HG03175 (cell line): ENCODE results near the gene CLEC4G.
A peak's percentile ranks its signal among the peaks of the same experiment; 100 is the strongest.
"Not testable (repeated sequence)": the region's sequence is repeated elsewhere in the genome, so short reads cannot be mapped to it uniquely, and the experiment has no call there.

Experiments used
- ATAC-seq: cut with Tn5 transposase; IDR thresholded peaks from one replicate; pipeline ENCODE4 v1.9.1; 2021; ENCODE audit warnings: mild to moderate bottlenecking, moderate library complexity; ENCODE audit not compliant: unreplicated experiment

CLEC4G gene

DNA sequence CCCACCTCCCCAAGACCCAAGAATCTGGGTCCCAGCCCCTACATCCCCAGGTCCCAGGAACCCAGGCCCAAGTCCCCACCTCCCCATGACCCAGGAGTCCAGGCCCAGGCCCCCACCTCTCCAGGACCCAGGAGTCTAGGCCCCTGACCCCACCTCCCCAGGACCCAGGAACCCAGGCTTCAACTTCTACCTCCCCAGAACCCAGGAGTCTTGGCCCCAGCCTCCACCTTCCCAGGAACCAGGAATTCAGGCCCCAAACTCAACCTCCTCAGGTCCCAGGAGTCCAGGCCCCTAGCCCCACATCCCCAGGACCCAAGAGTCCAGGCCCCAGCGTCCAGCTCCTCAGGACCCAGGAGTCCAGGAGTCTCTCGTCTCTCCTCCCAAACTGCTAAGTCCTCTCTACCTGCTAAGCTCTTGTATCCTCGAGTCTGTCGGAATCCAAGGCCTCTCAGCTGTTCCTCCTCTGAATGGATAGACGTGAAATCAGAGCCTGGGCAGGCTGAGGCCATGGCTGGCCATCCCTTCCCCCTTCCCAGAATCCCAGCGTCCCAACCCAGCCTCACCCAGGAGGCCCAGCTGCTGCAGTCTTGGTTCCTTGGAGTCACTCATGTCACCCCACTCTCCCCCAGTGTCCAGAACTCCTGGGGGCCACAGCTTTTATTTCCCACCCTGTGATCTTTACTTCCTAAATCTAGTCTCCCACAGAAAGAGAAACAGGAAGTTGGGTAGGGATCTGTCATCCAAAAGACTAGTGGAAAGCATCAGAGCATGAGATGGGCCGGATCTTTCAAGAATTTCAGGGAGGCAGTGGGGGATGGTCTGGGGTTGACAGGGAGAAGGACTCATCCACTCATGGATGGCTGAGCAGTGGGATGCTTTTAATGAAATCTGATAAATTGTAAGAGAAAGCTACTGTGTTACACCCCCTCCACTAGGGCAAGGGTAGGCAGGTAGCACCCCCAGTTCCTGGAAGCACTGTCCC is 15.3 kb upstream of the CLEC4G start, which contains the start of gene CD209:
Gene CD209, minus strand, starts transcription at position 632 of the 982 bp plus-strand sequence. Its CDS starts 23 bp downstream, at position 609.
- no peak for ATAC-seq

DNA sequence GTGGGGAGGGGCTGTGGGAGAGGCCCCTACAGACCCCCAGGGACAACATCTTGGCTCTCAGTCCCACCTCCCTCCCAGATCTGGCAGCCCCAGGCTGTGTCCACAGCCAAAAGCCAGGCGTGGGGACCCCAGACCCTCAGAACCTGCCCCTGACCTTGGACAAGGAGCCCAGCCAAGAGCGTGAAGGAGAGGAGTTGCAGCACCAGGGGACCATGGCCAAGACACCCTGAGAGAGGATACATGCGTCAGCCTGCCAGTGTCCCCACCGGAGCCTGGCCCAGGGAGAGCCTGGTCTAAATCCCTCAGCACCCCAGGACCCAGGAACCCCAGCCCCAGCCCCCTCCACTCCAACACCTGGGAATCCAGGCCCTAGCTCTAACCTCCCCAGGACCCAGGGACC is 14.4 kb upstream of the CLEC4G start:
- not testable (repeated sequence) for ATAC-seq

DNA sequence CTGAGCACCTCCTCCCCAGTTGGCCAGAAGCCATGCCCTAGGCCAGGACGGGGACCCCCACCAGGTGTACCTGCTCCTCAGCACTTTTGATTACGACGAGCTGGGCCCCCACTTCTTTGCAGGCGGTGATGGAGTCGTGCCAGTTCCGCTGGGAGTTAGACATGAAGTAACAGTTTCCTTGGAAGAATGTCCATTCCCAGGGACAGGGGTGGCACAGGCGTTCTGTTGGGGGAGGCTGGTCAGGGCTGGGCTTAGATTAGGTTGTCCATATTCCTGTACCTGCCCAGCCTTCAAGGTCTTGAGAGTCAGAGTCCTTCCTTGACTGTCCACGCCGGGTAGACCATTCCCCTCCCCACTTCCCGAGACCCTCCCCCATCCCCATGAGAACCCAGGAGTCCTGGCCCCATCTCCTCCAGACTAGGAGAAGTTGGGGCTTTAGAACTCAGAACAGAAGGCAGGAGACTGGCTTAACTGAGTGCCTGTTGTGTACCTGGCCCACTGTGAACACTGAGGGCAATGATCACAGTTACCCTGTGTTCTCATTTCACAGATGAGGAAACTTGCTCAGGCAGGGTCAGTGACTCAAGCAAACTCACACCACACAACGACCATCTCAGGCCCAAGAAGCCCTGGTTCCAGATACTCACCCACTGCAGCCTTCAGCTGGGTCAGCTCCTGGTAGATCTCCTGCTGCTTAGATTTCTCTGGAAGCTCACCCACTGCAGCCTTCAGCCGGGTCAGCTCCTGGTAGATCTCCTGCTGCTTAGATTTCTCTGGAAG is 13.2 kb upstream of the CLEC4G start:
- no peak for ATAC-seq

DNA sequence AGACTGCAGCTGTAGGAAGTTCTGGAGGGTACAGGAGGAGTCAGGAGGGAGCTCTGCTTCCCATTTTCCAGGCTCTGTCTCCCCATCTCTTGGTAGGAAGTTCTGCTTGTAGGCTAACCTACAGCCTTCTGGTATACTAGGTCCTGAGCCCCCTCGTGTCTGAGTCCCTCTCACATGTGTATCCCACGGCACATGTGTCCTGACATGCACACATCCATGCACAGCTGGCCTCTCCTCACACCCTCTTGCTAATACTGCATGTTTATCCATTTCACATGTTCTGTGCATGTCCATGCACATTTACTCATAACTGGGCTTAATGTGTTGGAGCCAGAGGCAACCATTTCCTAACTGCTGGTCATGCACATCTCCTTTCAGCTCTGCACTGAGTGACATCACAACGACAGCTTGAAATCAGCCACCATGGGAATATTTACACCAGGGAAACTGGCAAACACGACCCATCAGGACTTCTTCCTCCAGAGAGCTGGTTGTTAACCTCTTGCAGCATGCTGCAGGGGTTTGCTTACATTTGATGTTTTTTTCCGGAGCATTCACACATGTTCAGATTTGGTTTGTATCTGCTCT is 12.4 kb upstream of the CLEC4G start:
- no peak for ATAC-seq

DNA sequence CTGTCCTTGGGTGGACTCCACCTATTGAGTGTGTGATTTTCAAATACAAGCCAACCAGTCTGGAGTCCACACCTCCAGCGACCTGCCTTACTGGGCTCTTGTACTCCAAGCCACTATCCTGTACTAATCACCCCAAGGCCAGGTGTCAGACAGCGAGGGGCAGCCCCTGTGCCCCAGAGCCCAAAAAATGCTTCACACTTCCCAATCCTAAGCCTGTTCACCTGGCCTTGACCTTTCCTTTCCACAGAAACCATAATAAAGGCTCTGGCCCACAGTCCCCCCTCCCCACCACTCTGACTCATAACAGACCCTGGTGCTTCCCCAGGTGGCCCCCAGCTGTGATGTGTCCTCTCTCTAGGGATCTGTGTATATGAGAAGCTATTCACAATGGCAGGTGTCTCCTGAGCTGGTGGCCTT is 11.5 kb upstream of the CLEC4G start:
- peak; percentile 57 for ATAC-seq

DNA sequence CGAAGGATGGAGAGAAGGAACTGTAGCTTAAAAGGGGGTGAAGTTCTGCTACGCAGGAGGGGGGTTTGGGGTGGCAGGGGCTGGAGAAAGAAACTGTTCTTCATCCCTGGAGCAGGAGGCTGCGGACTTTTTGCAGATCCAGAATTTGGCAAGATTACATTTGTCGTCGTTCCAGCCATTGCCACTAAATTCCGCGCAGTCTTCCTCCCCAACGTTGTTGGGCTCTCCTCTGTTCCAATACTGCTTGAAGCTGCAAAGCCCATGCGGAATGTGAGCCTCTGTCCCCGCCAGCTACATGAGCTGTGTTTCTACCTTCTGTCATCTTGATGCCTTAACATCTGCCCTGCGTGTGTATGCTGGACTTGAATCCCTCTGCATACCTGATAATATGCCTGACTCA is 11.1 kb upstream of the CLEC4G start:
- no peak for ATAC-seq

DNA sequence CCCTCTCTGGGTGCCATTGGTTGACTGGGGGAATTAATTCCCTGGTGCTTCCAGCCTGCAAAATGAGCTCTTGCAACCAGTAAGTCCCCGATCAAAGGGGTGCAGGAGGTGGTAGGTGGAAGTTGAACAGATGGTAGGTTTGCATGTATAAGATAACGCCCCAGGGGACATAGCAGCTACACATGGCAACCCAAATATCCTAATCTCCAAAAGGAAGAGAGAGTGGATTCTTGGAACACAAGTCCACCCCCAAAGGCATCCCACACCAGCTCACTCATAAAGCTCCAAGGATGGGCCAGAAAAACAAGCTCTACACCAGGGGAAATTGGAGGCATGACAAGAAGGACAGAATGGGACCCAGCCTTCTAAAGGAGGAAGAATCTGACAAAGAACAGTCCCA is 10.7 kb upstream of the CLEC4G start:
- no peak for ATAC-seq

DNA sequence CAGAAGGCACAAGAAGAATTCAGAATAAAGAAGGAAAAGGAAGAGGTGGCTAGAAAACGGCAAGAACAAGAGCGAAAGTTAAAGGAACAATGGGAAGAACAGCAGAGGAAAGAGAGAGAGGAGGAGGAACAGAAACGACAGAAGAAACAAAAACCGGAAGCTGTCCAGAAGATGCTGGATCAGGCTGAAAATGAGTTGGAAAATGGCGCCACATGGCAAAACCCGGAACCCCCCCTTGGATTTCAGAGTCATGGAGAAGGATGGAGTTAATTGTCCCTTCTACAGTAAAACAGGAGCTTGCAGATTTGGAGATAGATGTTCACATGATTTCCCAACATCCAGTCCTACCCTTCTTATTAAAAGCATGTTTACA is 8.8 kb upstream of the CLEC4G start:
- no peak for ATAC-seq

DNA sequence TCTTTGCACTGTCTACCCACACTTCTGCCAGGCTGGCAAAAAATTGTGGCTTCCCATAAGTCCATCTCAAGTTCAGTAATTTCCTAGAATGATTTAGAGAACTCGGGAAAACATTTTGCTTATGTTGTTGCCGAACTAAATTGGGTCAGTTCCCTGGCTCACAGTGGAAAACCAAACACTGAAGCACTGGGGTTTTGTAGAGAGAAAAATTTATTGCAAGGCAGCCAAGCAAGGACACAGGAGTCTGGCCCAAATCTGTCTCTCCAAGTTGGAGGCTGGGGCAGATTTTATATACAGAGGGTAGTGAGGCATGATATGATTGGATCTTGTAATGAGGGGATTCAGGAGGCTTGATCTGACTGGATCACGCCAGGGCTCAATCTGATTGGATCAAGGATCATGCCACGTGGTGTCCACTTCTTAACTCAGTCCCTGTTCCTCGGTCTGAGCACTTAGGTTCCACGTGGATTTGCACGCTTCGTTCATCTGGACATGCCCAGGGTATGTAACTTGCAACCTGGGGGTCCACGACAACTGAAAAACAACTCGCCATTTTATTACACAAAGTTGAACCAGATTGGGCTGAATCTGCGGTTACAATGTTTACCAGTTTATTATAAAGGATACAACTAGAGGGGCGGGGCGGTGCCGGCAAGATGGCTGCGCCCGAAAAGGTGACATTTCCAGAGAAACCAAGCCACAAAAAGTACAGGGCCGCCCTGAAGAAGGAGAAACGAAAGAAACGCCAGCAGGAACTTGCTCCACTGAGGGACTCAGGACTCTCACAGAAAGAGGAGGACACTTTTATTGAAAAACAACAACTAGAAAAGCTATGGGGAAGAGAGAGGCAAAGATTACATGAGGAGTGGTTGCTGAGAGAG is 8.1 kb upstream of the CLEC4G start:
- ATAC-seq, result no peak

DNA sequence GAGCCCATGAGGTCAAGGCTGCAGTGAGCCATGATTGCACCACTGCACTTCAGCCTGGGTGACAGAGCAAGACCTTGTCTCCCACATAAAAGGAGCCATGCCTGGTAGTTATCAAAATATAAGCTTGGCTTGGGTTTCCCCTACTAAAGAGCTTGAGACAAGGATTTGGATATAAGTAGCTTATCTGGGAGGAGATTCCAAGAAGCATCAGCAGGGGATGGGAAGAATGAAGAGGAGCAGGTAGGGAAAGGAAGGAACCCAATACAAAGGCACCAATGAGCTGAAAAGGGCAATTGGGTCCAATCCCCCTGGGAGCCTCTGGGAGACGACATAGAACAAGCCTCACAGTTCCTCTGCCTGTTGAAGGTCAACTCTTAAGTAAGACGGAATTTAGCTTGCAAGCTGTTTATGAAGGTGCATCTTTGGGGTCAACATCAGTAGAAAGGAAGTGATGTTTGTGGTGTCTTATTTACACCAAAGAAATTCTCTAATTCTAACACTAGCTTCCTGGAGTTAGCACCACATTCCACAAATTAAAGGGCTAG is 7.4 kb upstream of the CLEC4G start:
- no peak for ATAC-seq

DNA sequence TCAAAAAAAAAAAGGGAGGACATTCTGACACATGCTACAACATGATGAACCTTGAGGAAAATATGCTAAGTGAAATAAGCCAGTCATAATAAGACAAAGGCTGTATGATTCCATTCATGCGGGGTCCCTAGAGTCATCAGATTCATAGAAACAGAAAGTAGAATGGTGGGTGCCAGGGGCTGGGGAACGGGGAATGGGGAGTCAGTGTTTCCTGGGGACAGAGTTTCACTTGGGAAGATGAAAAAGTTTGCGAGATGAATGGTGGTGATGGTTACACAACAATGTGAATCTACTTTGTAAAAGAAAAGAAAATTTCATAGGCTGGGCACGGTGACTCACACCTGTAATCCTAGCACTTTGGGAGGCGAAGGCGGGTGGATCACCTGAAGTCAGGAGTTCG is 6.1 kb upstream of the CLEC4G start:
- ATAC-seq, result no peak

DNA sequence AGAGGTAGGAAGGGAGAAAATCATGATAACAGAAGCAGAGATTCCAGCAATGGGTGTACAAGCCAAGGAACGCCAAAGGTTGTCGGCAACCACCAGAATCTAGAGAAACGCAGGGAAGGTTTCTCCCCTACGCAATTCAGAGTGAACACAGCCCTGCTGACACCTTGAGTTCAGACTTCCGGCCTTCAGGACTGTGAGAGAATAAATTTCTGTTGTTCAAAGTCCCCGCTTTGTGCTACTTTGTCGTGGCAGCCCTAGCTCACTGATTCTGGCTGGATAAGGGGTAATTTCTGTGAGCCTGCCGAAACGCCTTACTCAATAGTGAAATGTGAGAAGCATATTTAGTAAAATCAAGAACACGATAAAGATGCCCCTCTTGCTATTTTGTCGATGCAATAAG is 5.3 kb upstream of the CLEC4G start:
- ATAC-seq, result no peak

DNA sequence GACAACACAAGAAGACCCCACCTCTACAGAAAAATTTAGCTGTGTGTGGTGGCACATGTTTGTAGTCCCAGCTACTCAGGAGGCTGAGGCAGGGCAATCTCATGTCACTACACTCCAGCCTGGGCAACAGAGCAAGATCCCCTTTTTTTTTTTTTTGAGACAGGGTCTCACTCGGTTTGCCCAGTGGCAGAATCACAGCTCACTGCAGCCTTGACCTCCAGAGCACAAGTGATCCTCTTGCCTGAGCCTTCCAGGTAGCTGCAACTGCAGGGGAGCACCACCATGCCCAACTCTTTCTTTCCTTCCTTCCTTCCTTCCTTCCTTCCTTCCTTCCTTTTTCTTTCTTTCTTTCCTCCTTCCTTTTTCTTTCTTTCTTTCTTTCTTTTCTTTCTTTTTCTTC is 4.2 kb upstream of the CLEC4G start:
- no peak for ATAC-seq

DNA sequence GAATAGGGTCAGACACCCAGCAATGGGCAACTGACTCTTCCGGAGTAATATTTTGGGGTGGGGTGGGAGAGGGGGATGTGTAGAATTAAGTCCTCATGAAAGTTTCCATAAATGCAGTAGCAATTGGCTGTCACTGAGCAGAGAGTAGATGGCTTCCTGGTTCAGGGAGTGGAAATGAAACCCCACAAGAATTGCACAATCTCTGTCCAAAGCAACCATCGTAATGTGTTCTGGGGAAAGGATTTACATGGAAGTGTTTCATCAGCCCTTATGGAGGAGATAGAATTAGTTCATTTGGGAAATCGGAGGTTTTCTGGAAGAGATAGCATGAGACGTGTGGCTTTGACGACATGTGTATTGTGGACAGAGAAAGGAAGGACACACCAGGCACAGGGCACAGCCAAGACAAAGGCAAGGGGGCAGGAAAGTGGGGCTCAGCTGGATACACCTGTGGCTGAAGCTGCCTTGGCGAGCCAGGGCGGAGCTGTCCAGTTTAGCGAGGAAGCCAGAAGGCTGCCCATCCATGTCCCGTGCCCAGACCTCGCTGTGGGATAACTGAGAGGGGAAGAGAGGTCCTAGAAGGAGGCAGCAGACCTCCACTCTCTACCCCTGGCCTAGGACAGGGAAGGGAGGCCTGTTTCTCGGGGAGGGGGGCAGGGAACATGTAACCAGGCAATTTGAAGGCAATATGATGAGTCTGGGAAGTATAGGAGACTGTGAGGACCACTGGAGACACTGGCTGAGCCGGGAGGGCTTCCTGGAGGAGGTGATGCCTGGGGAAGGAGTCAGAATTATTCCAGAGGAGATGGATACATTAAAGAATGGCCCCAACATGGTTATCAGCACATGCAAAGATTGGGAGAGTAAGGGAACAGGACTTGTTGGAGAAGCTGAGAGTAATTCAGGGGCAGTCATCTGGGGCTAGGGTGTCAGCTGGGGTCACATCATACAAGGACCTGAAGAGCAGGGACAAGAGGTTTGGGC is 2.6 kb upstream of the CLEC4G start:
- no peak for ATAC-seq

DNA sequence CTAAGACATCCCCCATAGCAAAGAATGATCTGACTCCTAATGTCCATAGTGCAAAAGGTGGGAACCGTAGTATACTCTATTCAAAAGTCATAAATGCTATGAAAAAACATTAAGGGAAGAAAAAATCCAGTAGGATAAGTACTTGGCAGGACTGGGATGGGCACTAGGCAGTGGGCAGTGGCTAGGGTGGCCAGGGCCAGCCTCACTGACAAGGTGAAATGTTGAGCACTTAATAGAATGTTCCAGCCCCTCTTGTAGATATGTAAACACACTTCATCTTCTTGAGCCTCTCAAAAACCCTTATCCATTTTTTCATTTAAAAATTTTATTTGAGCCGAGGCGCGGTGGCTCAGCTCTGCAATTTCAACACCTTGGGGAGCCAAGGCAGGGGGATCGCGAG is 1.5 kb upstream of the CLEC4G start:
- no peak for ATAC-seq

DNA sequence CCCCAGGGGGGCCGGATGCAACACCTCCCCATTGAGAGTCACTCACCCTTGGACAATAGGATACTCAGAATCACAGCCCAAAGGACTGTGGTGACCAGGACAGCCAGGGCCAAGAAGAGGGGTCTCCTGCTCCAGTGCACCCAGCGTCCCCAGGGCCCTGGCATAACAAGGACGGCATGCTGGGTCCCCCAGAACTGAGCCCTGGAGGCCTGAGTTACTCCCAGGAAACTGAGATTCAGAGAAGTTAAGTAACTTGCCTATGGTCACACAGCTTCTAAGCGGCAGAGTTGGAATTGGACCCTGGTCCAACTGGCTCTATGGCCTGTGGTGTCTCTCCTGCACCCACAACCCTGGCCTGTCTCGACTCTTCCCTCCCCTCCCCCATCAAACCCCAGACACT is 295 bp downstream of the CLEC4G start:
- ATAC-seq, result no peak

DNA sequence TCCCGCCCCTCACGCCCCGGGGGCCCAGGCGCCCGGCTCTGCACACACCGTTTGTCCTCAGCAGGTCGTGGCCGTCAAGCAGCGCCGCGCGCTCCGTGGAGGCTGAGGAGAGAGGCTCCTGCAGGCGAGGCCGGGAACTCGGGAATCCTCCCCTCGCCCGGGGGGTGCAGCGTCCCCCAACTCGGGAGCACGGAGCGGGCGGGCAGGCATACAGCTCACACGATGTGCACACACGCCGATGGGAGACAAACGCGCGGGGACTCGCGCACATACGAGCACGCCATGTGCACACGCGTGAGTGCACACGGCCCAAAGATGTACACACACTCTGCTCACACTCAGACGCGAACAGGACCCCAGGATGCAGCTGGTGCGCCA is 703 bp downstream of the CLEC4G start:
- ATAC-seq, result no peak

DNA sequence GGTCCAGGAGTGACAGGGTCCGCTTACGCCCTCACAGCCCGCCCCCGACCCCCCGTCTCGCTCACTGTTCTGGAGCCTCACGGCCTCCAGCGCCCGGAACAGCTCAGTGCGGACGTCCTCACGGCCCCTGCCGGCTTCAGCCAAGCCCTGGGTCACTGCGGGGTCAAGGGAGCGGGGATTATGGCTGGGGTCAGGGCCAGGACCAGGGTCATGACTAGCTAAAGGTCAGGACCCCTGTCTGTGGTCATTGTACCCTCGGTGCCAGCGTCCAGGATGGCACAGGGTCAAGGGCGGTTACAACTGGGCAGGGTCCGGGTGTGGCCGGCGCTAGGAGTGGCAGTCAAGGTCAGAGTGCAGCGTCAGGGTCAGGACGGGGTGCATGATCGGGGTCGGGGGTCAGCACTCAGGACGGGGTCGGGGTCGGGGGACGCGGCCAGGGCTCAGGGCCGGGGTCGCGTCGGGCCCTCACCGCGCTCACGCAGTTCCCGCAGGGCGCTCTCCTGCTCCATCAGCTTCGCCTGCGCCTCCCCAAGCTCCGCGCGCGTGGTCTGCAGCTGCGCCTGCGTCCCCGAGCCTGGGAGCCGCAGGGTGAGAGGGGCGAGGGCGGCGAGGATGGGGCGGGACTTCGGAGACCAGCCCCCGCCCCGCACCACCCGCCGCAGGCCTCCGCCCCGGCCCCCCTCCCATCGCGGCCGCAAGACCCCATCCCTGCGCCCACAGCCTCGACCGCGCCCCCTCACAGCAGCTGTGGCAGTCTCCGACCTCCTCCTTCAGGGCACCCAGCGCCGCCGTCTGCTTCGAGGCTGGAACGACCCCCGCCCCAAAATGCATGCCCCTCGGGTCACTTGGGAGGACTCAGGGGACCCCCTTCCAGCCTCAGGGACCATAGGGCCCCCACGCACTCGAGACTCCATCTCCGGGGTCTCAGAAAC is 1.4 kb downstream of the CLEC4G start:
- no peak for ATAC-seq
